AG10803 (cell line): ENCODE data around the gene CCDC127.
"Not testable (repeated sequence)": the region's sequence is repeated elsewhere in the genome, so short reads cannot be mapped to it uniquely, and the experiment has no call there.

Experiments used
- DNase-seq: peaks from one replicate; pipeline ENCODE4 v3.0.0; 2010; ENCODE audit warnings: low read depth
- H3K4me3 ChIP-seq: 2 replicates; pipeline ENCODE4 v1.5.1; 2011; ENCODE audit warnings: mild to moderate bottlenecking, low read length, control low read depth
- CTCF ChIP-seq: conservative IDR thresholded peaks from 2 replicates; pipeline ENCODE4 v1.5.1; 2011; ENCODE audit warnings: mild to moderate bottlenecking, low read length, control low read depth, inconsistent platforms

The CCDC127 gene

GRCh38 chr5:169071-169727, 48.8 kb downstream of the CCDC127 start:
- H3K4me3 ChIP-seq: no peak overlapping the region
- TF ChIP-seq CTCF: no peak
- peak; percentile 49 for DNase-seq

- DNase-seq: peak; percentile 96
- TF ChIP-seq CTCF: no peak
- H3K4me3 ChIP-seq: no peak overlapping the region
These were observed 49.8 kb downstream of the CCDC127 start for GRCh38 chr5:167982-168660.

- TF ChIP-seq CTCF: no peak
- H3K4me3 ChIP-seq: no peak overlapping the region
- DNase-seq: no peak
These were observed 50.4 kb downstream of the CCDC127 start for GRCh38 chr5:167511-167910.

- H3K4me3 ChIP-seq: no peak overlapping the region
- DNase-seq: no peak
- TF ChIP-seq CTCF: no peak
These were observed 51.2 kb downstream of the CCDC127 start for GRCh38 chr5:166441-167372.

- not testable (repeated sequence) for DNase-seq, H3K4me3 ChIP-seq
These were observed 53.2 kb downstream of the CCDC127 start for GRCh38 chr5:164783-165182.

GRCh38 chr5:164244-164643, 53.7 kb downstream of the CCDC127 start:
- no peak for TF ChIP-seq CTCF
- H3K4me3 ChIP-seq: no peak overlapping the region
- DNase-seq: no peak

- no peak for DNase-seq
- TF ChIP-seq CTCF: no peak
- H3K4me3 ChIP-seq: no peak overlapping the region
These were observed 54.1 kb downstream of the CCDC127 start for GRCh38 chr5:163841-164240.
